ENCODE data around the gene HAGHL.
"Not testable (repeated sequence)": the region's sequence is repeated elsewhere in the genome, so short reads cannot be mapped to it uniquely, and the experiment has no call there.

HAGHL gene

DNA sequence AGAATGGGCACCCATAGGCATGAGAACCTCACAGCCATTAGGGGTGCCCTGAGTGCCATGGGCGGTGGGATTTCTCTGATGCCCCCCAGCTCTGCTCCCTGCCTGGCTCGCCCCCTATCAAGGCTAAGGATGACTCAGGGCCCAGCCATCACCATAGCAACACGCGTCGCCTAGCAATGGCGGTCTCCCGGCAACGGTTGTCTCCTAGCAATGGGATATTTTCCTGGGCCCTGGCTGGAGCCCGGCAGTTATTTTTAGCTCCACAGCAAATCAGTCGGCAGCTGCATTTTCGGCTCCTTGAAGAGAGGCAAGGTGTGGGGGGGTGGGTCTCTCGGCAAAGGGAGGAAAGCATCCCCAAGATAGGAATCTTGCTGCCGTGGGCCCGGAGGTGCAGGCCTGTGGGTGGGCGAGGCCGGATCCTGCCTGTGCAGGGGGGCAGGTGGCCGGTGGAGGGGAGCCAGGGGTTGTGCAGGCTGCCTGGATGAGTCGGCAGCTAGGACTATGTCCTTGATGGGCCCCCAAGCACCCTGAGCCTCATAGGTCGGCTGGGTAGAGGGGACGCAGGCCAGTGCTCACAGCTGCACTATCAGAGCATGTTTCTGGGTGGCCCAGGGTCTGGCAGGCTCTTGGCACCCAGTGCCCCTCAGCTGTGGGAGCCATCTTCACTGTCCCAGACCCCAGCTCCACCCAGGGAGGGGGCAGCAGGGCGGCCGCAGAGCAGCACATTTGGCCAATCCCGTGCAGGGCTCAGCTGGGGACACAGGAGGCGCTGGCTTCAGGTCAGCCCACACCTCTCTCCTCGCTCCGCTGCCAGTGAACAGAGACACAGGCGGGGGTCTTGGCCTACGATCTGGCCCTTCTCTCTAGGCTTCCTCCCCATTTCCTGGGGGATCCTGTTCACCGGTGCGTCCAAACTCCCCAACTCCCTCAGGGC, 17.1 kb upstream of the HAGHL start:
- in situ Hi-C loops (cut with HindIII; ENCODE audit: low sequenced_read_pairs): loop anchor here (10.0 kb wide), 1 partner anchor 265 kb away; the partner anchor contains the start of gene LMF1
- TF ChIP-seq, protein P1, sequence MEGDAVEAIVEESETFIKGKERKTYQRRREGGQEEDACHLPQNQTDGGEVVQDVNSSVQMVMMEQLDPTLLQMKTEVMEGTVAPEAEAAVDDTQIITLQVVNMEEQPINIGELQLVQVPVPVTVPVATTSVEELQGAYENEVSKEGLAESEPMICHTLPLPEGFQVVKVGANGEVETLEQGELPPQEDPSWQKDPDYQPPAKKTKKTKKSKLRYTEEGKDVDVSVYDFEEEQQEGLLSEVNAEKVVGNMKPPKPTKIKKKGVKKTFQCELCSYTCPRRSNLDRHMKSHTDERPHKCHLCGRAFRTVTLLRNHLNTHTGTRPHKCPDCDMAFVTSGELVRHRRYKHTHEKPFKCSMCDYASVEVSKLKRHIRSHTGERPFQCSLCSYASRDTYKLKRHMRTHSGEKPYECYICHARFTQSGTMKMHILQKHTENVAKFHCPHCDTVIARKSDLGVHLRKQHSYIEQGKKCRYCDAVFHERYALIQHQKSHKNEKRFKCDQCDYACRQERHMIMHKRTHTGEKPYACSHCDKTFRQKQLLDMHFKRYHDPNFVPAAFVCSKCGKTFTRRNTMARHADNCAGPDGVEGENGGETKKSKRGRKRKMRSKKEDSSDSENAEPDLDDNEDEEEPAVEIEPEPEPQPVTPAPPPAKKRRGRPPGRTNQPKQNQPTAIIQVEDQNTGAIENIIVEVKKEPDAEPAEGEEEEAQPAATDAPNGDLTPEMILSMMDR (IDR thresholded peaks at IDR 0.05; ENCODE audit: low read depth, low read length, missing control alignments): no peak
- no peak for DNase-seq (ENCODE audit: low read depth)
- H3K4me3 ChIP-seq (ENCODE audit: low read depth, low read length): no peak overlapping the region

- no peak overlapping the region for H3K4me3 ChIP-seq (ENCODE audit: low read depth, low read length)
- DNase-seq (ENCODE audit: low read depth): no peak
- in situ Hi-C loops (cut with HindIII; ENCODE audit: low sequenced_read_pairs): loop anchor here (10.0 kb wide), 1 partner anchor 264 kb away; the partner anchor contains the start of gene LMF1
- TF ChIP-seq, protein P1 (IDR thresholded peaks at IDR 0.05; ENCODE audit: low read depth, low read length, missing control alignments): no peak
Measured at GRCh38 chr16:710500-711075, 16.3 kb upstream of the HAGHL start.

- TF ChIP-seq, protein P1 (IDR thresholded peaks at IDR 0.05; ENCODE audit: low read depth, low read length, missing control alignments): no peak
- in situ Hi-C loops (cut with HindIII; ENCODE audit: low sequenced_read_pairs): loop anchor here (10.0 kb wide), 1 partner anchor 264 kb away; the partner anchor contains the start of gene LMF1
- H3K4me3 ChIP-seq (ENCODE audit: low read depth, low read length): no peak overlapping the region
- DNase-seq (ENCODE audit: low read depth): no peak
Measured at GRCh38 chr16:711084-711483, 15.8 kb upstream of the HAGHL start.

DNA sequence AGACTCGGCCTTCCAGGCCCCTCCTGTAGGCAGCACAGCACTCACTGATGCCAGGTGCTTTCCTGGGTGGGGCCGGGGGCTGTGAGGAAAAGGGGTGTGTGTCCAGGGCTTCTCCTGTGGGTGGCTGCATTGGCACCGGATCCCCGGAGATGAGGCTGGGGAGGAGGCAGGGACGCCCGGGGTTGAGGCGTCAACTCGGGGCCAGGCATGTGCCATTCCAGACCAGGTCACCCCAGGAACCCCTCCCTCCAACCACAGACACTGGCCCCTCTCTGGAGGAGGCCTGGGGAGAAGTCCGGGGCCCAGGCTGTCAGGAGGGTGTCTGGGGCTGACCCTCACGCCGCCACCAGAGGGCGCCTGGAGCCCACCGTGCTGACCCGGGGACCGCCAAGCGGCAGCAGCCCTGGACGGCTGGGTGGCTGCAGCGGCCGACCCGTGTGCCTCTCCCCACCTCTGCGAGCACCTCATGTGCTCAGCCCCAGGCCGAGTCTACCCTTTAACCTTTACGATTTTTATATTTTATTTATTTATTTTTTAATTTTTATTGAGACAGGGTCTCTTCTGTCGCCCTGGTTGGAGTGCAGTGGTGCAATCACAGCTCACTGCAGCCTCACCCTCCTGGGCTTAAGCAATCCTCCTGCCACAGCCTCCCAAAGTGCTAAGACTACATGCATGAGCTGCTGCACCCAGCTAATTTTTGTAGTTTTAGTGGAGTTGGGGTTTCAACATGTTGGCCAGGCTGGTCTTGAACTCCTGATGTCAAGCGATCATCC, 15.2 kb upstream of the HAGHL start:
- in situ Hi-C loops (cut with HindIII; ENCODE audit: low sequenced_read_pairs): loop anchor here (10.0 kb wide), 1 partner anchor 263 kb away; the partner anchor contains the start of gene LMF1
- no peak for DNase-seq (ENCODE audit: low read depth)
- TF ChIP-seq, protein P1 (IDR thresholded peaks at IDR 0.05; ENCODE audit: low read depth, low read length, missing control alignments): peak; percentile 86
- H3K4me3 ChIP-seq (ENCODE audit: low read depth, low read length): no peak overlapping the region

DNA sequence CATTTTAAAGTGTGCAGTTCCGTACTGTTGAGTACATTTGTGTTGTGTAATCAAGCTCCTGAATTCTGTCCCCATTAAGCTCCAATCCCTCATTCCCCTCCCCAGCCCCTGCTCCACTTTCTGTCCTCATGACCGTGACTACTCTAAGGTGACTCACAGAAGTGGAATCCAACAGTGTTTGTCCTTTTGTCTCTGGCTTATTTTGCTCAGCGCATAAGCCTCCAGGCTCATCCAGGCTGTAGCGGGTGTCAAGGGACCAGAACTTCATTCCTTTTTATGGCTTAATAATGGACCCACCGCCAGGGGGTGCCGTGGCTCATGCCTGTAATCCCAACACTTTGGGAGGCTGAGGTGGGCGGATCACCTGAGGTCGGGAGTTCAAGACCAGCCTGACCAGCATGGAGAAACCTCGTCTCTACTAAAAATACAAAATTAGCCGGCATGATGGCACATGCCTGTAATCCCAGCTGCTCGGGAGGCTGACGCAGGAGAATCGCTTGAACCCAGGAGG, 14.1 kb upstream of the HAGHL start:
- in situ Hi-C loops (cut with HindIII; ENCODE audit: low sequenced_read_pairs): loop anchor here (10.0 kb wide), 1 partner anchor 262 kb away; the partner anchor contains the start of gene LMF1
- TF ChIP-seq, protein P1 (IDR thresholded peaks at IDR 0.05; ENCODE audit: low read depth, low read length, missing control alignments): peak; percentile 42
- not testable (repeated sequence) for H3K4me3 ChIP-seq (ENCODE audit: low read depth, low read length)
- peak; percentile 75 for DNase-seq (ENCODE audit: low read depth)

- in situ Hi-C loops (cut with HindIII; ENCODE audit: low sequenced_read_pairs): loop anchor here (10.0 kb wide), 1 partner anchor 261 kb away; the partner anchor contains the start of gene LMF1
- TF ChIP-seq, protein P1 (IDR thresholded peaks at IDR 0.05; ENCODE audit: low read depth, low read length, missing control alignments): no peak
- no peak for DNase-seq (ENCODE audit: low read depth)
- peak overlapping the region; percentile 19 for H3K4me3 ChIP-seq (ENCODE audit: low read depth, low read length)
Measured at GRCh38 chr16:714079-714478, 12.8 kb upstream of the HAGHL start.
